GM12878 (cell line): Measurements from ENCODE around the gene RXRG.

Experiments
- CTCF ChIP-seq, 3 experiments: IDR thresholded peaks in 2 of 3; conservative IDR thresholded peaks in 1 of 3; 2 replicates each; pipeline ENCODE4 v1.5.1; 2011; ENCODE audit warnings: low read depth in 3 of 3, low read length in 3 of 3, mild to moderate bottlenecking in 3 of 3, control low read depth in 2 of 3, moderate library complexity in 2 of 3, inconsistent platforms in 1 of 3, mixed read lengths in 1 of 3; ENCODE audit not compliant: control insufficient read depth in 2 of 3, insufficient read depth in 1 of 3; ENCODE audit errors: extremely low read depth in 1 of 3
- EP300 ChIP-seq, 2 experiments: fragments of 150-350 bp in 1 of 2; IDR thresholded peaks; 2 replicates each; pipeline ENCODE4 v1.6.1; 2011 to 2012; ENCODE audit warnings: low read depth in 2 of 2, low read length in 2 of 2, borderline replicate concordance in 1 of 2, improper control_type of control experiment in 1 of 2, inconsistent platforms in 1 of 2; ENCODE audit not compliant: control insufficient read depth in 1 of 2
- MYC ChIP-seq: IDR thresholded peaks from 2 replicates; pipeline ENCODE4 v1.6.1; 2011; ENCODE audit warnings: mild to moderate bottlenecking, low read length, moderate library complexity, inconsistent platforms; ENCODE audit not compliant: insufficient read depth, insufficient replicate concordance, insufficient read length, severe bottlenecking
- TAF1 ChIP-seq: IDR thresholded peaks from 2 replicates; pipeline ENCODE4 v1.6.1; 2011; ENCODE audit warnings: mild to moderate bottlenecking, low read depth, low read length, borderline replicate concordance
- ZNF207 ChIP-seq: fragments of 450-650 bp; IDR thresholded peaks from 2 replicates; pipeline ENCODE4 v1.6.1; 2014; ENCODE audit warnings: antibody characterized with exemption, mild to moderate bottlenecking, borderline replicate concordance
- TF ChIP-seq, protein P1 (sequence below): IDR thresholded peaks from 2 replicates; pipeline ENCODE4 v1.6.1; 2012; ENCODE audit warnings: low read depth, low read length, improper control_type of control experiment

GRCh38 chr1:165369255-165369848 lies 75.6 kb downstream of the RXRG start:
- TF ChIP-seq CTCF (IDR thresholded peaks at IDR 0.05 in 2 of 3, conservative IDR thresholded peaks at IDR 0.05 in 1 of 3; ENCODE audit: control insufficient read depth in 2 of 3, extremely low read depth in 1 of 3, insufficient read depth in 1 of 3, low read depth in 3 of 3, low read length in 3 of 3) = peak; percentile 83 to 94 (median 93)
- TF ChIP-seq MYC = no peak
- TF ChIP-seq EP300 (IDR thresholded peaks at IDR 0.05; ENCODE audit: borderline replicate concordance in 1 of 2, control insufficient read depth in 1 of 2, low read depth in 2 of 2, low read length in 2 of 2) = no peak
- TF ChIP-seq ZNF207 = no peak
- TF ChIP-seq, protein P1, sequence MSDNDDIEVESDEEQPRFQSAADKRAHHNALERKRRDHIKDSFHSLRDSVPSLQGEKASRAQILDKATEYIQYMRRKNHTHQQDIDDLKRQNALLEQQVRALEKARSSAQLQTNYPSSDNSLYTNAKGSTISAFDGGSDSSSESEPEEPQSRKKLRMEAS = no peak
- TF ChIP-seq TAF1 = no peak
